ENCODE data around the gene CYP4X1.
"Not testable (repeated sequence)": the region's sequence is repeated elsewhere in the genome, so short reads cannot be mapped to it uniquely, and the experiment has no call there.

CYP4X1 gene, protein sequence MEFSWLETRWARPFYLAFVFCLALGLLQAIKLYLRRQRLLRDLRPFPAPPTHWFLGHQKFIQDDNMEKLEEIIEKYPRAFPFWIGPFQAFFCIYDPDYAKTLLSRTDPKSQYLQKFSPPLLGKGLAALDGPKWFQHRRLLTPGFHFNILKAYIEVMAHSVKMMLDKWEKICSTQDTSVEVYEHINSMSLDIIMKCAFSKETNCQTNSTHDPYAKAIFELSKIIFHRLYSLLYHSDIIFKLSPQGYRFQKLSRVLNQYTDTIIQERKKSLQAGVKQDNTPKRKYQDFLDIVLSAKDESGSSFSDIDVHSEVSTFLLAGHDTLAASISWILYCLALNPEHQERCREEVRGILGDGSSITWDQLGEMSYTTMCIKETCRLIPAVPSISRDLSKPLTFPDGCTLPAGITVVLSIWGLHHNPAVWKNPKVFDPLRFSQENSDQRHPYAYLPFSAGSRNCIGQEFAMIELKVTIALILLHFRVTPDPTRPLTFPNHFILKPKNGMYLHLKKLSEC

DNA sequence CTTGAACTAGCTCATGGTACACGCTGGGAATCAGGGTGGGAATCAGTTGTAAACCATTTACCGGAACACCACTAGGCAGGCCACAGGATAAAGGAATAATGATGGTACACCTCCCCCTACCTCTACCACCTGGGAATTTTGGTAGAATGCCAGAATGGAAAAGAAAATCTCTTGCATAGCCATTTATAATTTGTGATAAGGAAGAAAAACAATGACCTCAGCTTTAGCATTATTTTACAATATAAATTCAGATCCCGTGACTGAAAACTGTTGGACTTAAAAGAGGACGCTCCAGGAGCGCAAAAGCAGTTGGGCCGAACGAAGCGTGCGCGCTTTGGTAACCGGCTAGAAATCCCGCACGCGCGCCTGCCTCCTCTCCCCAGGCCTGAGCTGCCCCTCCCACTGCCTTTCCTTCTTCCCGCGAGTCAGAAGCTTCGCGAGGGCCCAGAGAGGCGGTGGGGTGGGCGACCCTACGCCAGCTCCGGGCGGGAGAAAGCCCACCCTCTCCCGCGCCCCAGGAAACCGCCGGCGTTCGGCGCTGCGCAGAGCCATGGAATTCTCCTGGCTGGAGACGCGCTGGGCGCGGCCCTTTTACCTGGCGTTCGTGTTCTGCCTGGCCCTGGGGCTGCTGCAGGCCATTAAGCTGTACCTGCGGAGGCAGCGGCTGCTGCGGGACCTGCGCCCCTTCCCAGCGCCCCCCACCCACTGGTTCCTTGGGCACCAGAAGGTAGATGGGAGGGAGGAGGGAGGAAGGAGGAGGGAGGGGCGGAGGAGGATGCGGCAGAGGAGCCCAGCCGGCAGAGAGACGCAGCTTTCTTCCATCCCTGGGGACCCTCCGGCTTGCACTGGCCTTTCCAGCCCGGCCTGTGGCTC lies at the start of gene CYP4X1:
Gene CYP4X1, plus strand, starts transcription at position 402 of the 873 bp plus-strand sequence. Its CDS starts 149 bp downstream, at position 551.
- DNase-seq, result peak; percentile 57

DNA sequence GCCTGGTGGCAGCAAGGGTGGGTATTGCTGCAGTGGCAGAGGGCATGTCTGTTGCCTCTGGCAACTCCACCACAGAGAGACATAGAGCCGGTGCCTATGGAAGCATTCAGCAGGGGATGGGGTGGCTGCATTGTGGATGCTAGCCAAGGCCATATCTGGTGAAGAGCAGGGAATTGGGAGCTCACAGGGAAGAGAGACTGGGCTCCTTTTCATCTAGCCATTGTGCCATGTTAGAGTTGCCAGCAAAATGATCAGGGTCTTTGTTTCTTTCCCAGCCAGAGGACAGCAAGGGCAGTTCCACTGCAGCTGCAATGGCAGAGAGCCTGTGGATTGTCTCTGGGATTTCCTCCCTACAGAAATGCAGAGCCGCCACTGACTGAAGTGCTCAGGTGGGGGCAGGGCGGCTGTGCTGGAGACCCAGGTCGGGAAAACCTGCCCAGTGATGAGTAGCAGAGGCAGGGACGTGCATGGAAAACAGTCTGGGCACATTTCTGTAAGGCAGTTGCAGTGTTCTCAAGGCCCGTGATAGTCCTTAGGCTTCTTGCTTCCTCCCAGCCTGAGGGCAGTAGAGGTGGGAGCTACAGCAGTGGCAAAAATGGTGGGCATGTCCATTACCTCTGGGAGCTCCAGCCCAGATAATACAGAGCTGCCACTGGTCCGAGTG lies 40.2 kb upstream of the CYP4X1 start:
- peak; percentile 91 for DNase-seq

DNA sequence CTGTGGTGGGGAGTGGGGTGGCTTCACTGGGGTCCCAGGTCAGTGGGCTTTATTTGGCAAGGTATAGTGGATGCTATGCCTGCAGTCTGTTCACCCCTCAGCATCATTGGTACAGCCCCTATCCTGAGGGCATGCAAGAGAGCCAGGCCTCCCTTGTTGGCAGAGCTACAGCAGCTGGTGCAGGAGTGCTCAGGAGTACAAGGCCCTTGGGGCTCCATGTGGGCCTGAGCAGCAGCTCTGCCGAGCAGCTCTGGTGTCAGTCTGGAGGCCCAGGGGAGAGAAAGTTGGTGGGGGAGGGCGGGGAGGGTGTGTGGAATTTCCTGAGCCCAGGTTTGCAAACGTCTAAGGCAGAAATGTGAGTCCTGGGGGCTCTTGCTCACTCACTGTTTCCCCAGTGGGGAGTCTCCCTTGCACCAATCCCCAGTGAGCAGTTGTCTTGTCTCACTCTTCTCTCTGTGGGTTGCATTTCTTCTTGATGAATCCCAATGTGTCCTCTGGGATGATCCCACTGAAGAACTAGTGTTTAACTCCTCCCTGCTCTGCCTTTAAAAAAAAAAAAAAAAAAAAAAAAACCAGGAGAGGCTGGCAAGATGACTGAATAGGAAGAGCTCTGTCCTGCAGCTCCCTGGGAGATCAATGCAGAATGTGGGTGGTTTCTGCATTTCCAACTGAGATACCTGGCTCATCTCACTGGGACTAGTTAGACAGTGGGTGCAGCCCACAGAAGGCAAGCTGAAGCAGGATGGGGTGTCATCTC lies 39.5 kb upstream of the CYP4X1 start:
- DNase-seq, result peak; percentile 96

DNA sequence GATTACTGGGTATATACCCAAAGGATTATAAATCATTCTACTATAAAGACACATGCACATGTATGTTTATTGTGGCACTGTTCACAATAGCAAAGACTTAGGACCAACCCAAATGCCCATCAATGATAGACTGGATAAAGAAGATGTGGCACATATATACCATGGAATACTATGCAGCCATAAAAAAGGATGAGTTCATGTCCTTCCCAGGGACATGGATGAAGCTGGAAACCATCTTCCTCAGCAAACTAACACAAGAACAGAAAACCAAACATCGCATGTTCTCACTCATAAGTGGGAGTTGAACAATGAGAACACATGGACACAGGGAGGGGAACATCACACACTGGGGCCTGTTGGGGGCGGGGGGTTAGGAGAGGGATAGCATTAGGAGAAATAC lies 32.9 kb upstream of the CYP4X1 start:
- DNase-seq, result not testable (repeated sequence)

DNA sequence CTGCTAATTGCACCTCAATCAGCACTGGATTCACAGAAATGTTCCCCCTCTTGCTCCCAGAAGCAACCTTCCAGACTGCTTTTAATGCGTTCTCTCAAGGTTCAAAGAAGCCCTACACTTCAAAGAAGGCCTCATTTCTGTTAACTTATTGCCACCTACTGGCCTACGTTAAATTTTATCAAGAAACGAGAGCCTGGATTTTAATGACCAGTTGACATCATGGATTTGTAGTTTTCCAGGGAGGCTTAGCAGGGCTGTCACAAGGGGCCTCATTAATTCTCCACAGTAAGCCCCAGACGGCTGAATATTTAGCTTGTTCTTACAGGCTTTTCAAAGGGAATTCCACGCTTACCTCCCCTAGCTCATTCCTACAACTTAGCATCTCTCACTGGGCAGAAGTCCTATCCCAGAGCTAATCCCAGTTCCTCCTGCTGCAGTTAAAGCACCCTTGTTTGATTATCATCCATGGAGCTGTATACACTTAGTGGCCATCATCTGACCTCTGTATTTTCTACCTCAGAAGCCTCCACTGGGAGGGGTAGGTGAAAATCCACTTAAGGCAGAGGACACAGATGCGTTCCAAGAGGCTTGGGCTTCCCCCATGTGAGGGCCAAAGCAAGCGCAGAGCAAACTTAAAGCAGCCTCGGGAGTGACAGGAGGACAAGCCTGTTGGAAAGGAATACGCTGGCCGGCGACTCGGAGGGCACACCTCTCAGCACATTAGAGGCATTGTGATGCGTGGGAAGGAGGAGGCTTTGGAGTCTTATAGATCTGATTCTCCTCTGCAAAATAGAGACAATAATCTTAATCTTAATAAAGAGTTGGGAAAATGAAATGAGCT lies 32.2 kb upstream of the CYP4X1 start:
- peak; percentile 41 for DNase-seq

DNA sequence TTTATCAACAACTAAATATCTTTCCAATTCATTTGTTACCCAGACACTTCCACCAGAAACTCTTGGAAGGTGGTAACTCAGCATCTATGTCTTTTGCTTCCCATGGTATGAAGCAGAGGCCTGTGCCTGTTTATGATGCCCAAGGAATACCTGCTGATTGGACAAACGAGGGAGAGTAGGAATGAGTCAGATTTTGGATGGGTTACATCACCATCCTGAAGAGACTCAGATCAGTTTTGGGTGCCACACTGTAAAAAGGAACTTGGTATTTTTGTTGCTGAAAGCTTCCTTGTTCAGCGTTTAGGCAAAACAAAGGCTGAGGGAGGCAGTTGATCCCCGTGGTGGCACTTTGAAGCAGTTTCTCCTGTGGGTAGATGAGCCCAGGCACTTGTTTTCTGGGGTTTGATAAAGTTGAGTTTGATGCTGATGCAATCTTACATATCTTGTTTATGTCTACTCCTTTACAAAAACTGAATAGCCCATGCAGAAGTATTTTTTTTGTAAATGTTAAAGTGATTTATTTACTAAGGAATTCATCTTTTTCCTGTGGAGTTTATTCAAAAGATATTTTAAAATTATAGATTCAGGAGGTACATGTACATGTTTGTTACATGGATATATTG lies 26.7 kb upstream of the CYP4X1 start:
- no peak for DNase-seq

DNA sequence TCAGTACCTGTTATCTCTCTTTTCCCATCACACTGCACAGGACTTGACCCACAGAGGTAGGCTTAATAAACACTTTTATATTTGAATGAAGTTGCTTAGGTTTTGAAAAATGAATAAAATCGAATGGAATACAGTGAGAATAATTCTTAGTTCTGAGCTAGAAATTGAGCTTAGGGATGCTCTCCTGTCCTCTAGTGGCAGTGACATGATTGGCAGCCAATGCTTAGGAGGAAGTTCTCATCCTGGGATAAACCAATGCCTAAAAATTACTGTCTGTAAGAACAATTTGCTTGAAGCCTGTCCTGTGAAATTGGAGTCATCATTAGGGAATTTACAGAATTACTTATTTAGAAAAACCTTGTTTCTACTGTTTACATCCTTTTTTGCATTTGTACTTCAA lies 21.3 kb upstream of the CYP4X1 start:
- no peak for DNase-seq

DNA sequence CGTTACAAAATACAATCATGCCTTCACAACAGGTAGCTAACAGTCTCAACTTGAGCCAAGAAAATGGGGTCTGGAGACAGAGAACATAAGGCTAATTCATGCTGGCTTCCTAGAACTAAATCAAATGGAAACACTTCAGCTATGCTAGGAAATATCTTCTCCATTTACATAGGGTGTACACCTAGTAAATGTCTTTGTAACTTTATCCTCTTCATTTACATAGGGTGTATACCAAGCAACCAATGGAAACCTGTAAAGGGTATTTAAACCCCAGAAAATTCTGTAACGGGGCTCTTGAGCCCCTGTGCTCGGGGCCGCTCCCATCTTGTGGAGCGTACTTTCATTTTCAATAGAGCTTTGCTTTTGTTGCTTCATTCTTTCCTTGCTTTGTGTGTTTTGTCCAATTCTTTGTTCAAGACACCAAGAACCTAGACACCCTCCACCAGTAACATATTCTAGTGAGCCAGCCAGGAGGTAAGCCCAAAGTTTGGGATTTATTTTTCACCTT lies 19.5 kb upstream of the CYP4X1 start:
- no peak for DNase-seq

DNA sequence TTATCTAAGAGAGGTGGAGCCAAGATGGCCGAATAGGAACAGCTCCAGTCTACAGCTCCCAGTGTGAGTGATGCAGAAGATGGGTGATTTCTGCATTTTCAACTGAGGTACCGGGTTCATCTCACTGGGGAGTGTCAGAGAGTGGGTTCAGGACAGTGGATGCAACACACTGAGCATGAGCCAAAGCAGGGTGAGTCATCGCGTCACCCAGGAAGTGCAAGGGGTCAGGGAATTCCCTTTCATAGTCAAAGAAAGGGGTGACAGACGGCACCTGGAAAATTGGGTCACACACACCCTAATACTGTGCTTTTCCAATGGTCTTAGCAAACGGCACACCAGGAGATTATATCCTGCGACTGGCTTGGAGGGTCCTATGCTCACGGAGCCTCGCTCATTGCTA lies 17.0 kb upstream of the CYP4X1 start:
- not testable (repeated sequence) for DNase-seq

DNA sequence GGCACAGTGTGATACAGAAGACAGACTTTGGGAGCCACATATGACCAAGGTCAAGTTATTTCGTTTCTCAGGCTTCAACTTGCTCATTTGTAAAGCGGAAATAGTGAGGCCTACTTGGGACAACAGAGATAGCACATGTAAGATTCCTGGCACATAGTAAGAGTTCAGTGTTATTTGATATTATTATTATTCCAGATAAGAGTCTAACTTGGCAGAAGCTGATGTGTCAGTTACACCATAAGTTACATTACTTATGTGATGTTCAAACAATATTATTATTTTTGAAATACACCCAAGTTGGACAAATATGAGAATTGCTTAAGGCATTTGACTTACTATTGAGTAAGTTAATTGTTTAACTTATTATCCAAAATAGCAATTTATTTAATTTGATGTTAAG lies 10.2 kb upstream of the CYP4X1 start:
- no peak for DNase-seq

DNA sequence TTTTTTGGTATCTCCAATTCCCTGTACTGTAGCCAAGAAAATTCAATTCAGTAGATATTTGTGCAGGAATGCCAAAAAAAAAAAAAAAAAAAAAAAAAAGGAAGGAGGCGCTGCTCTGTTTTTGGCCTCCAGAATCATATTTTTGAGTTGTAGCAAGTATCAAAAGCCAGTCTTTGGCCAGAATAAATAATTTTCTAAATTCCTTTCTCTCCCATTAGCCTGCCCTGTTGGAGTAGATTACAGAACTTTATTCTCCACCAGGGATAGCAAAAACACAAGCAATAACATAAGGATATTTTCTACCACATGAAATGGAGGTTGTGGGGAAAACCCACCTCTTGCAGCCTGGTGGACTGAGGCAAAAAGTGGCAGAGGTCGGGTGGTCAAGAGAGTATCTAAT lies 2.4 kb upstream of the CYP4X1 start:
- DNase-seq, result no peak

DNA sequence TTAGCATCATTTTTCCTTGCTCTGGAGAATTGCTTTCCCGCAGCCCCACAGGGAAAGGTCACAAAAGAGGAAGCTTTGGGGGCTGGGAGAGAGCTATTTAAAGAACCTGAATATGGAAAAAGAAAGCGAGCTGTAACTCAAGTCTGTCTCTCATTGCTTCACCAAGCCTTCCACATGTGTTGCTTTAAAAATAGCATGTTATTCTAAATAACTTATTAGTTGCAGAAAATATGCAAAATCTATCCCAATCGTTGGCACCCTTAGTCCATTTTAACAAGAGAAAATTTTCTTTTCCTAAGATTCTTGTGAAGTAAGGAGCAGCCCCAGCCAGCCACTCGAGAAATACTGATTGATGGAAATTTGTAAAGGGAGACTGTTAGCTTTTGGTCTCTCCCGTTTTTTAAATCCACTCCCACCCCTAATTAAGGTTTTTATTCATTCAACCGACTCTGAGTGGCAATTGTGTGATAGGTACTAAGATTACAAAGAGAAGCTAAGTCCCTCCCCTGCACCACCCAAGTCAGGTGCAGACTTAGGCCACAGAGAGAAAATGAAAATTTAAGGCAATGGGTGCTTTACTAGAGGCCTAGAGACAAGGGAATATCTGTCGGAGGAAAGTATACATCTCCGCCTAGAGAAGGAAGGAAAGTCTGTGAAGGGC lies 802 bp downstream of the CYP4X1 start:
- peak; percentile 74 for DNase-seq

DNA sequence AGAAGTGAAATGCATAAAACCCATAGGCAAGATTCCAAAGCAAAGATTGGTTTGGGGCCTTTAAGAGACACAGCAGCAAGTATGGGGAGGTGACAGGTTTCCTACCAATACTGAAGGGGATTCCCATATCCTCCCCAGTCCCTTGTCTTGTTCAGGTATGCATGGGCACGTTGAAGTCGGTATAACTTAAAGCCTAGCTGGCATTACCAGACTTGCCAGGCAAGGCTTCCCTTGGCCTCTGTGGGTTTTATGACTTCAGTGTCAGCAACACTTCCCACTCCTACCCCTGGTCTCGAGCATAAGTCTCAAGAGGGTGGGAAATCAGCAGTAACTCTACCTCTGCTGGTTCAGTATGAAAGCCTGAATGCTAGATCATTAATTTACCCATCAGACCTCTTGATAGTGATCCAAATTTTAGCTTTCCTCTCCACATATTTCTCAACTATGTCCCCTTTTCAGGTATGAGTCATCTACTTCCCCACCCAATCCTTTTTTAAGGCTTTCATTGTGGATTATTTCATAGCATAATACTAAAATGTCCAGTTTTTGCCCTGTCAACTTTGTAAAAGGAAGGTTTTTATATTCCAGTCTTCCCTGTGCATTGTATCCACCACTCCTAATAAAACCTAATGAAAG lies 6.8 kb downstream of the CYP4X1 start:
- no peak for DNase-seq

DNA sequence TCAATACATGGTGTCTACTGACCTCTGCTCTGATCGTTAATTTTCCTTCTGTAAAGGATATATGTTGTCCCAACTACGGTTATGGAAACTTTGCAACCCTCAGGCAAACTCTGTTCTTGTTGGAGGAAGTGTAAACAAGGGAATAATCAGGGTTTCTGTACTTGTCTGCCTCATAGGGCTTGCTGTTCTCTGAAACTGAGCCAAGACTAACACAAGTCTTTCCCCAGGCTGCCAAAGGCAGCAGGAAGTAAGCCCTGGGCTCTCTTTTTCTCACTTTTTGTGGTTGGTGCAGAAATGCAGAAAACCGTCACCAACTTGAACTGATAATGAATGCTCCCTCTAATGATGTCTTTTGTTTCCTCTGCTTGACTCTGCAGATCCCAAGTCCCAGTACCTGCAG lies 7.6 kb downstream of the CYP4X1 start:
- peak; percentile 68 for DNase-seq

DNA sequence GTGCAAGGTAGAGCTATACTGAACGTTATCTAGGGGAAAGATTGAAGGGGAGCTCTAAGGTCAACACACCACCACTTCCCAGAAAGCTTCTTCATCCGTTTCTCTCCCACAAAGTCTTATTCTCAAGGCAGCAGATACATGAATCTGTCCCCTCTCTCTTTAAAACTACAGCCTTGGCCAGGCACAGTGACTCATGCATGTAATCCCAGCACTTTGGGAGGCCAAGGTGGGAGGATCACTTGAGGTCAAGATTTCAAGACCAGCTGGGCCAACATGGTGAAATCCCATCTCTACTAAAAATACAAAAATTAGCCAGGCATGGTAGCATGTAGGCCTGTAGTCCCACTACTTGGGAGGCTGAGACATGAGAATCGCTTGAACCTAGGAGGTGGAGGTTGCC lies 8.1 kb downstream of the CYP4X1 start:
- DNase-seq, result no peak

DNA sequence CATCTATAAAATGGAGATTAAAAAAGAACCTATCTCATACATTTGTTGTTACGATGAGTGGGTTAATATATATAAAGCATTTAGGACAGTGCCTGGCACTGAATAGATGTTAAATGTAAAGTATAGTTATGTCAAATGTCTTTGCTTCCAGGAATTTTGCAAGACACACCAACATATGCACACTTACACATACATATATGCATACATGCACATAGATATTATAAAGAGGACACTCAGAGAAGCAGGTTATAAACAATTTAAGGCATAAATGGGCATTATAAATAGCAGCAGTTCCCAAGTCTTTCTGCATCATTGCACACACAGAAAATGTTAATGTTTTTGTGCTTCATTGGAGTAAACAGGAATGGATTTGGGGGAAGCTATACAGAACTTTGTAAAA lies 13.3 kb downstream of the CYP4X1 start:
- DNase-seq, result no peak

DNA sequence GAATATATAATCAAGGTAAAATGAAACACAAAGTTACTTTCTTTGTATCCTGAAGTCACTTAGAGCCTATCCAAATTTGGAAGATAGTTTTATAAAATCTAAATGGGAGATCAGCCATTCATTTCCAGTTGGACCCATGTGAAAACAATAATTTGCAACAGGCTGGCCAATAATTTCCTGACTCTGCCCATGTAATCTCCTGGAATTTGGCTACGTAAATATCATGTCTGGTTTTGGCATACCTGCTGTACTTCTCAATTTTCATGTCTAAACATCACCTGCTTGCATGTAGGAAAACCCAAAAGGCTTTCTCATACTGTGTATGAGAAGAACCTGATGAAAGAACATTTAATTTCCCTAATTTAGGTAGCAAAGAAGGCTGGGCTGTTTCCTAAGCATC lies 35.9 kb downstream of the CYP4X1 start:
- no peak for DNase-seq

DNA sequence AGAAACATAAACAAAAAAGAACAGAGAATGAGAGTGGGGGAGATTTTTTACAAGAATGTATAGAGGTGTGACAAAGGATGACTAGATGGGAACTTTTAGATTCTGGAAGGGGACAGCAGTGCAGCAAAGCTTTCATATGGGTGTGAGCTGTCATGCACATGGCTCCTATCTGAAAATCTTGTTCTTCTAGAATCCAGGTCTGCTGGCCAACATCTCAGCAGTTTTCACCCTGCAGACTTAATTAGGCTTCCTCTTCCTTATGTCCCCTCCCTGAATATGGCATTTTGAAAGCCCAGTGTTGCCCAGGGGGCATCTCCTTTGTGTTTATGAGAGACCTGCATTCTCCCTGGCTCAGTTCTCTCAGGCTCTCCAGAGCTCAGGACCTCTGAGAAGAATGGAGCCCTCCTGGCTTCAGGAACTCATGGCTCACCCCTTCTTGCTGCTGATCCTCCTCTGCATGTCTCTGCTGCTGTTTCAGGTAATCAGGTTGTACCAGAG lies 43.7 kb downstream of the CYP4X1 start, which contains the start of gene CYP4Z1:
Gene CYP4Z1, plus strand, starts transcription at position 135 of the 498 bp plus-strand sequence. Its CDS starts 260 bp downstream, at position 395.
- DNase-seq, result no peak

DNA sequence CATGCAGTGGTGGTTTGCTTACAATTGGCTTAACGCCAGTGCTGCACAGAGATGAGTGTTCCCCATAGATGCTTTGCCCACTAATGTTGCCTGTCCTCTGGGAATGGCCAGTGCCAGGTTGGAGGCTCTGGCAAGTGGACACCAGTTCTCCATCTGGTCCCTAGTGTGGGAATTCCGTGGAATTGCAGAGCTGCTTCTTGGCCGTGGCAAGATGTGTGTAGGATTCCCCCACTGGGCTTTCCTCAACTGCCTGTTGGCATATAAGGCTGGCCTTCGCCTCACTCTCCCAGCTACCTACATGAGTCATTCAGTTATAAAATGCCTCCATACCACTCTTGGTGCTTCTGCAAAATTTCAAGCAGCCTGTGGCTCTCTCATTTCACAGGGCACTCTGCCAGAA lies 45.6 kb downstream of the CYP4X1 start:
- peak; percentile 59 for DNase-seq
